ENCODE measurements around the gene NRXN3.

NRXN3 gene

GRCh38 chr14:79265366-79265946, 1095.3 kb downstream of the NRXN3 start:
- no peak for DNase-seq (ENCODE audit: extremely low read depth in 1 of 2, low read depth in 1 of 2)

- DNase-seq (ENCODE audit: extremely low read depth in 1 of 2, low read depth in 1 of 2) = no peak
Measured at GRCh38 chr14:79270361-79270760, 1100.2 kb downstream of the NRXN3 start.

- no peak for DNase-seq (ENCODE audit: extremely low read depth in 1 of 2, low read depth in 1 of 2)
Measured at GRCh38 chr14:79271122-79271521, 1100.9 kb downstream of the NRXN3 start.

- DNase-seq (ENCODE audit: extremely low read depth in 1 of 2, low read depth in 1 of 2) = no peak
Measured at GRCh38 chr14:79274641-79275291, 1104.6 kb downstream of the NRXN3 start.

- DNase-seq (ENCODE audit: extremely low read depth in 1 of 2, low read depth in 1 of 2) = no peak
Measured at GRCh38 chr14:79275292-79275655, 1105.1 kb downstream of the NRXN3 start.

- no peak for DNase-seq (ENCODE audit: extremely low read depth in 1 of 2, low read depth in 1 of 2)
Measured at GRCh38 chr14:79278286-79278797, 1108.2 kb downstream of the NRXN3 start.

GRCh38 chr14:79278798-79279644, 1108.8 kb downstream of the NRXN3 start:
- DNase-seq (ENCODE audit: extremely low read depth in 1 of 2, low read depth in 1 of 2) = no peak

GRCh38 chr14:79279645-79280597, 1109.7 kb downstream of the NRXN3 start:
- DNase-seq (ENCODE audit: extremely low read depth in 1 of 2, low read depth in 1 of 2) = no peak

GRCh38 chr14:79281244-79282152, 1111.3 kb downstream of the NRXN3 start:
- no peak for DNase-seq (ENCODE audit: extremely low read depth in 1 of 2, low read depth in 1 of 2)

GRCh38 chr14:79284621-79285020, 1114.4 kb downstream of the NRXN3 start:
- no peak for DNase-seq (ENCODE audit: extremely low read depth in 1 of 2, low read depth in 1 of 2)

GRCh38 chr14:79285263-79285662, 1115.1 kb downstream of the NRXN3 start:
- DNase-seq (ENCODE audit: extremely low read depth in 1 of 2, low read depth in 1 of 2) = no peak

- no peak for DNase-seq (ENCODE audit: extremely low read depth in 1 of 2, low read depth in 1 of 2)
Measured at GRCh38 chr14:79287976-79288375, 1117.8 kb downstream of the NRXN3 start.

GRCh38 chr14:79293482-79294177, 1123.5 kb downstream of the NRXN3 start:
- DNase-seq (ENCODE audit: extremely low read depth in 1 of 2, low read depth in 1 of 2) = no peak

GRCh38 chr14:79294499-79294898, 1124.3 kb downstream of the NRXN3 start:
- no peak for DNase-seq (ENCODE audit: extremely low read depth in 1 of 2, low read depth in 1 of 2)

- DNase-seq (ENCODE audit: extremely low read depth in 1 of 2, low read depth in 1 of 2) = no peak
Measured at GRCh38 chr14:79295385-79295784, 1125.2 kb downstream of the NRXN3 start.

GRCh38 chr14:79298373-79298772, 1128.2 kb downstream of the NRXN3 start:
- no peak for DNase-seq (ENCODE audit: extremely low read depth in 1 of 2, low read depth in 1 of 2)

GRCh38 chr14:79299162-79299561, 1129.0 kb downstream of the NRXN3 start:
- DNase-seq (ENCODE audit: extremely low read depth in 1 of 2, low read depth in 1 of 2) = no peak

GRCh38 chr14:79304279-79304678, 1134.1 kb downstream of the NRXN3 start:
- DNase-seq (ENCODE audit: extremely low read depth in 1 of 2, low read depth in 1 of 2) = no peak

- DNase-seq (ENCODE audit: extremely low read depth in 1 of 2, low read depth in 1 of 2) = no peak
Measured at GRCh38 chr14:79306546-79306945, 1136.4 kb downstream of the NRXN3 start.
